Measurements from ENCODE around the gene EPB41L2.

DNA sequence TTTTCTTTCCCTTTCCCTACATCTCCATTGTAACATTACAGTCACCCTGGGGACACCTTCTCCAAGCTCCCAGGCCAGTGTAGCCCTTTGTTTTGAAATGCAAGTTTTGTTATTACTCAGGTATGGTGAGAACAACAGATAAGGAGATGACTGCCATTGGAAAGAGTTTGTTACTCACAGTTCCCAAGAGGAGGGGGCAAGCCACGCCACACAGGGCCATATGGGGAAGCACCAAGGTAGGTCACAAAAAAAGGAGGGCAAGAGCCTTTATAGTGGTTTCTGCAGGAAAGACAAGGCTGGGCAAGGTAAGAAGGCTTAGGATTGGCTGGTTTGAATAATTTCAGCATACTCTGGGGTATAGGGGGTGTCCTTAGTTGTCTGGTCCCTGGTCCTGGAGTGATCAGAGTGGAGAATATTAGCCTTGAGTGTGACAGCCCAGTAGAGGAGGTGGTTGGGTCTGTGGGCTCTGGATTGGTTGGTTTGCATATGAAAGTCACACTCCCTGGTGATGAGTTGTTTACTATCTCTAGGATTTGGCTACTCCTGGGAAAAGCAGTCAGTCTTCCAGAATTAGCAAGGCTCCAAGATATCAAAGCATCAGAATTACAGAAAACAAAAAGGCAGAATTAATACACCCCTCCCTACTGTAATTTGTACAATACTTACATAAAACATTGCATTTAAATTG is 268.9 kb downstream of the EPB41L2 start:
- TF ChIP-seq, protein P1, sequence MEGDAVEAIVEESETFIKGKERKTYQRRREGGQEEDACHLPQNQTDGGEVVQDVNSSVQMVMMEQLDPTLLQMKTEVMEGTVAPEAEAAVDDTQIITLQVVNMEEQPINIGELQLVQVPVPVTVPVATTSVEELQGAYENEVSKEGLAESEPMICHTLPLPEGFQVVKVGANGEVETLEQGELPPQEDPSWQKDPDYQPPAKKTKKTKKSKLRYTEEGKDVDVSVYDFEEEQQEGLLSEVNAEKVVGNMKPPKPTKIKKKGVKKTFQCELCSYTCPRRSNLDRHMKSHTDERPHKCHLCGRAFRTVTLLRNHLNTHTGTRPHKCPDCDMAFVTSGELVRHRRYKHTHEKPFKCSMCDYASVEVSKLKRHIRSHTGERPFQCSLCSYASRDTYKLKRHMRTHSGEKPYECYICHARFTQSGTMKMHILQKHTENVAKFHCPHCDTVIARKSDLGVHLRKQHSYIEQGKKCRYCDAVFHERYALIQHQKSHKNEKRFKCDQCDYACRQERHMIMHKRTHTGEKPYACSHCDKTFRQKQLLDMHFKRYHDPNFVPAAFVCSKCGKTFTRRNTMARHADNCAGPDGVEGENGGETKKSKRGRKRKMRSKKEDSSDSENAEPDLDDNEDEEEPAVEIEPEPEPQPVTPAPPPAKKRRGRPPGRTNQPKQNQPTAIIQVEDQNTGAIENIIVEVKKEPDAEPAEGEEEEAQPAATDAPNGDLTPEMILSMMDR (IDR thresholded peaks at IDR 0.05), result no peak
- TF ChIP-seq POLR2A (IDR thresholded peaks at IDR 0.05), result no peak

All from Peyer's patch (tissue), 4 donors.